ENCODE data around the gene NFE2.

NFE2 gene

GRCh38 chr12:54341378-54342300 lies 40.8 kb upstream of the NFE2 start:
- Histone ChIP-seq H3F3A (ENCODE audit: control insufficient read depth, insufficient read depth) (no peaks in the 10 kb centered on the region), H3K4me3 (ENCODE audit: low read length) (no peak overlapping the region), H4K20me1 (ENCODE audit: control insufficient read depth, insufficient read depth, low read depth, low read length) (no peaks in the 10 kb centered on the region), H3K9me2 (replicated peaks; ENCODE audit: control insufficient read depth, low read length) (no peaks in the 10 kb centered on the region), H3K4me2 (ENCODE audit: low read length) (no peak overlapping the region), H3K27me3 (ENCODE audit: control insufficient read depth, low read length) (no peaks in the 10 kb centered on the region), H3K4me1 (ENCODE audit: control insufficient read depth, low read length) (peaks cover 7% of the 10 kb centered on the region), H3K79me2 (ENCODE audit: control insufficient read depth, low read length) (peaks cover 2% of the 10 kb centered on the region; the same call in 1 of the 2 replicates), H3K9me3 (ENCODE audit: control insufficient read depth, insufficient read depth, low read length) (no peaks in the 10 kb centered on the region), H3K27ac (ENCODE audit: low read depth, low read length) (no peak overlapping the region), H3K36me3 (ENCODE audit: control insufficient read depth, low read length) (peaks cover 38% of the 10 kb centered on the region)
- TF ChIP-seq, protein P1, sequence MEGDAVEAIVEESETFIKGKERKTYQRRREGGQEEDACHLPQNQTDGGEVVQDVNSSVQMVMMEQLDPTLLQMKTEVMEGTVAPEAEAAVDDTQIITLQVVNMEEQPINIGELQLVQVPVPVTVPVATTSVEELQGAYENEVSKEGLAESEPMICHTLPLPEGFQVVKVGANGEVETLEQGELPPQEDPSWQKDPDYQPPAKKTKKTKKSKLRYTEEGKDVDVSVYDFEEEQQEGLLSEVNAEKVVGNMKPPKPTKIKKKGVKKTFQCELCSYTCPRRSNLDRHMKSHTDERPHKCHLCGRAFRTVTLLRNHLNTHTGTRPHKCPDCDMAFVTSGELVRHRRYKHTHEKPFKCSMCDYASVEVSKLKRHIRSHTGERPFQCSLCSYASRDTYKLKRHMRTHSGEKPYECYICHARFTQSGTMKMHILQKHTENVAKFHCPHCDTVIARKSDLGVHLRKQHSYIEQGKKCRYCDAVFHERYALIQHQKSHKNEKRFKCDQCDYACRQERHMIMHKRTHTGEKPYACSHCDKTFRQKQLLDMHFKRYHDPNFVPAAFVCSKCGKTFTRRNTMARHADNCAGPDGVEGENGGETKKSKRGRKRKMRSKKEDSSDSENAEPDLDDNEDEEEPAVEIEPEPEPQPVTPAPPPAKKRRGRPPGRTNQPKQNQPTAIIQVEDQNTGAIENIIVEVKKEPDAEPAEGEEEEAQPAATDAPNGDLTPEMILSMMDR (IDR thresholded peaks at IDR 0.05; ENCODE audit: low read depth, low read length, poor library complexity, severe bottlenecking), result no peak
- no peak for TF ChIP-seq EZH2phosphoT487 (IDR thresholded peaks at IDR 0.05; ENCODE audit: borderline replicate concordance, low read length)

DNA sequence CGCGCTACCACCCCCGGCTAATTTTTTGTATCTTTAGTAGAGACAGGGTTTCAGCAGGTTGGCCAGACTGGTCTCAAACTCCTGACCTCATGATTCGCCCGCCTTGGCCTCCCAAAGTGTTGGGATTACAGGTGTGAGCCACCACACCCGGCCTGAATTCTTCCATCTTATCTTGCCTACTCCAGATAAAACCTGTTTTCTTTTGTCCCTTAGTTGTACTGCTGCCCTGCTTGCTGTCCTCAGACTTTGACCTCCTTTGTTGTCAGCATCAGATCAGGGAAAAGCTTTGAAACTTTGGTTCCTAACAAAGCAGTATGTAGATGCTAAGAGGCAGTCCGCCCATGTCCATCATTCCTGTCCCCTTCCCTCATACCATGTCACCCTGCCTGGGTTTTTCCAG lies 40.0 kb upstream of the NFE2 start:
- H3K27me3 ChIP-seq (ENCODE audit: control insufficient read depth, low read length), result no peaks in the 10 kb centered on the region
- no peaks in the 10 kb centered on the region for H3K9me3 ChIP-seq (ENCODE audit: control insufficient read depth, insufficient read depth, low read length)
- TF ChIP-seq EZH2phosphoT487 (IDR thresholded peaks at IDR 0.05; ENCODE audit: borderline replicate concordance, low read length), result no peak
- TF ChIP-seq, protein P1 (IDR thresholded peaks at IDR 0.05; ENCODE audit: low read depth, low read length, poor library complexity, severe bottlenecking), result no peak
- no peaks in the 10 kb centered on the region for H3K9me2 ChIP-seq (replicated peaks; ENCODE audit: control insufficient read depth, low read length)
- no peak overlapping the region for H3K4me3 ChIP-seq (ENCODE audit: low read length)
- H3K36me3 ChIP-seq (ENCODE audit: control insufficient read depth, low read length), result peaks cover 38% of the 10 kb centered on the region
- no peaks in the 10 kb centered on the region for H4K20me1 ChIP-seq (ENCODE audit: control insufficient read depth, insufficient read depth, low read depth, low read length)
- no peak overlapping the region for H3K27ac ChIP-seq (ENCODE audit: low read depth, low read length)
- H3K4me2 ChIP-seq (ENCODE audit: low read length), result no peak overlapping the region
- H3K4me1 ChIP-seq (ENCODE audit: control insufficient read depth, low read length), result peaks cover 13% of the 10 kb centered on the region
- H3K79me2 ChIP-seq (ENCODE audit: control insufficient read depth, low read length), result peaks cover 2% of the 10 kb centered on the region; the same call in 1 of the 2 replicates
- no peaks in the 10 kb centered on the region for H3F3A ChIP-seq (ENCODE audit: control insufficient read depth, insufficient read depth)

- Histone ChIP-seq H3F3A (ENCODE audit: control insufficient read depth, insufficient read depth) (no peaks in the 10 kb centered on the region), H3K27me3 (ENCODE audit: control insufficient read depth, low read length) (no peaks in the 10 kb centered on the region), H3K4me3 (ENCODE audit: low read length) (no peak overlapping the region), H3K9me3 (ENCODE audit: control insufficient read depth, insufficient read depth, low read length) (no peaks in the 10 kb centered on the region), H3K9me2 (replicated peaks; ENCODE audit: control insufficient read depth, low read length) (no peaks in the 10 kb centered on the region), H3K4me2 (ENCODE audit: low read length) (no peak overlapping the region), H3K27ac (ENCODE audit: low read depth, low read length) (no peak overlapping the region), H3K4me1 (ENCODE audit: control insufficient read depth, low read length) (peaks cover 16% of the 10 kb centered on the region), H4K20me1 (ENCODE audit: control insufficient read depth, insufficient read depth, low read depth, low read length) (no peaks in the 10 kb centered on the region), H3K36me3 (ENCODE audit: control insufficient read depth, low read length) (peaks cover 29% of the 10 kb centered on the region), H3K79me2 (ENCODE audit: control insufficient read depth, low read length) (peaks cover 2% of the 10 kb centered on the region; the same call in 1 of the 2 replicates)
- TF ChIP-seq, protein P1 (IDR thresholded peaks at IDR 0.05; ENCODE audit: low read depth, low read length, poor library complexity, severe bottlenecking), result no peak
- TF ChIP-seq EZH2phosphoT487 (IDR thresholded peaks at IDR 0.05; ENCODE audit: borderline replicate concordance, low read length), result no peak
Measured at GRCh38 chr12:54338698-54339296, 38.0 kb upstream of the NFE2 start.

Measured in DOHH2 (cell line).